Esophagus muscularis mucosa (tissue), 4 donors: ENCODE data around the gene F10. TPM values are rescaled to one million over a fixed set of nuclear protein-coding genes. Genes with fewer than 3 reads are reported as not detected.

Experiments used
- DNase-seq: peaks from one replicate; pipeline ENCODE4 v3.0.0-alpha.2; 2017; ENCODE audit errors: extremely low spot score
- H3K27ac ChIP-seq, 4 donors: fragments of 200-600 bp; sonication (generic); replicated peaks in 1 of 4; 1 replicate in 3 of 4; 2 replicates in 1 of 4; pipeline ENCODE4 v1.5.1; 2016 to 2019; ENCODE audit warnings: mild to moderate bottlenecking in 1 of 4
- H3K27me3 ChIP-seq, 4 donors: fragments of 200-600 bp; sonication (generic); one replicate each; pipeline versions ENCODE4 v1.5.1 to v1.6.0; 2016 to 2019
- H3K36me3 ChIP-seq, 4 donors: fragments of 200-600 bp; sonication (generic); one replicate each; pipeline ENCODE4 v1.5.1; 2016 to 2019
- H3K4me1 ChIP-seq, 4 donors: fragments of 200-600 bp; sonication (generic); one replicate each; pipeline ENCODE4 v1.5.1; 2016 to 2019
- H3K4me3 ChIP-seq, 4 donors: fragments of 200-600 bp; sonication (generic); 1 replicate in 2 of 4; 2 replicates in 2 of 4; pipeline ENCODE4 v1.5.1; 2016 to 2019; ENCODE audit warnings: mild to moderate bottlenecking in 4 of 4, moderate library complexity in 1 of 4
- H3K9me3 ChIP-seq, 4 donors: fragments of 200-600 bp; sonication (generic); 1 replicate in 3 of 4; 2 replicates in 1 of 4; pipeline ENCODE4 v1.5.1; 2016 to 2019
- CTCF ChIP-seq, 3 experiments: fragments of 200-600 bp in 2 of 3; fragments of 450-650 bp in 1 of 3; sonication (generic) in 2 of 3; IDR thresholded peaks; one replicate each; pipeline ENCODE4 v1.5.1; 2017 to 2019; ENCODE audit warnings: antibody characterized with exemption in 3 of 3, mild to moderate bottlenecking in 2 of 3, moderate library complexity in 1 of 3
- EP300 ChIP-seq: sonication (generic); formaldehyde crosslinking; IDR thresholded peaks from one replicate; pipeline ENCODE4 v1.6.1; 2017; ENCODE audit warnings: antibody characterized with exemption
- POLR2A ChIP-seq: fragments of 450-650 bp; IDR thresholded peaks from one replicate; pipeline ENCODE4 v1.6.1; 2017; ENCODE audit warnings: antibody characterized with exemption, moderate library complexity, mild to moderate bottlenecking, low read depth
- POLR2AphosphoS5 ChIP-seq, 2 donors: sonication (generic); formaldehyde crosslinking; IDR thresholded peaks; one replicate each; pipeline ENCODE4 v1.6.1; 2017; ENCODE audit warnings: antibody characterized with exemption in 2 of 2
- WGBS: methylation state at CpG from one replicate; pipeline ENCODE4 v1.1.5; 2018; 5-methylcytosine and 5-hydroxymethylcytosine counted together
- intact Hi-C: fragments of 100-400 bp; cut with DNase I; formaldehyde crosslinking; loops from one replicate; pipeline ENCODE4 v1.15.1; 2023
- total RNA-seq, 4 donors: library from RNA; depleted of rRNA; stranded (reverse); fragments of >200 nt; gene quantifications; one replicate each; pipeline versions ENCODE4 v1.1.0 to v1.2.1, GENCODE V29; 2016

F10 gene
- total RNA-seq, 4 donors from 2014 or later: 4.6 to 20.5 (median 11.7) TPM

GRCh38 chr13:113164492-113164891, 41.9 kb downstream of the F10 start:
- no peak for DNase-seq
- WGBS: 88% methylated on average over 5 of the region's 12 CpGs
- intact Hi-C loops: no loop called here
- H3K36me3 ChIP-seq: peaks cover 0 to 8% (median 0%) of the 10 kb centered on the region in 4 donors
- no peaks in the 10 kb centered on the region for H3K4me1 ChIP-seq
- H3K27ac ChIP-seq: no peak overlapping the region
- no peaks in the 10 kb centered on the region for H3K9me3 ChIP-seq
- H3K27me3 ChIP-seq: peaks cover 0 to 29% (median 10%) of the 10 kb centered on the region in 4 donors
- H3K4me3 ChIP-seq: no peak overlapping the region
- TF ChIP-seq EP300 (no peak), POLR2AphosphoS5 (IDR thresholded peaks at IDR 0.05) (no peak), CTCF (IDR thresholded peaks at IDR 0.05) (no peak), POLR2A (no peak)

DNA sequence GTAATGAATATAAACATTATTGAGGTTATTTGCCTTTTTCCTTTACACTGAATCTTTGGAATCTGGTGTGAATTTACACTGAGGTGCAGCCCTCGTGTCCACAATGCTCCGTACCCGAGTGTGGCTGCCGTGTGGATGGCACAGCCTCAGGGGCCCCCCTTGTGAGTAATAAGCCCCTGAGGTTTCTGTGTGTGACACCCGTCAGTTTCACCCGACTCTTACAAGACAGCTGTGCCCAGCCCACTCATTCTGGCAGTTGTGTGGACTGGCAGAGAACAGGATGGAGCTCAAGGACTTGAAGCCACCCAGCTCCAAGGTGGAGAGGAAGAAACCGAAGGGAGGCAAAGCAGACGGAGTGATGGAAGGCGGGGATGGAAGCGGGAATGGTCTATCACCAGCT, 43.7 kb downstream of the F10 start:
- no peak for DNase-seq
- peaks cover 0 to 3% (median 0%) of the 10 kb centered on the region in 4 donors for H3K4me1 ChIP-seq
- no peak overlapping the region for H3K4me3 ChIP-seq
- TF ChIP-seq EP300: no peak
- TF ChIP-seq POLR2AphosphoS5 (IDR thresholded peaks at IDR 0.05): no peak
- TF ChIP-seq CTCF (IDR thresholded peaks at IDR 0.05): no peak
- TF ChIP-seq POLR2A: no peak
- no peak overlapping the region for H3K27ac ChIP-seq
- peaks cover 0 to 22% (median 4%) of the 10 kb centered on the region in 4 donors for H3K36me3 ChIP-seq
- WGBS: 98% methylated on average over 10 of the region's 10 CpGs
- intact Hi-C loops: no loop called here
- peaks cover 0 to 19% (median 6%) of the 10 kb centered on the region in 4 donors for H3K27me3 ChIP-seq
- H3K9me3 ChIP-seq: no peaks in the 10 kb centered on the region

DNA sequence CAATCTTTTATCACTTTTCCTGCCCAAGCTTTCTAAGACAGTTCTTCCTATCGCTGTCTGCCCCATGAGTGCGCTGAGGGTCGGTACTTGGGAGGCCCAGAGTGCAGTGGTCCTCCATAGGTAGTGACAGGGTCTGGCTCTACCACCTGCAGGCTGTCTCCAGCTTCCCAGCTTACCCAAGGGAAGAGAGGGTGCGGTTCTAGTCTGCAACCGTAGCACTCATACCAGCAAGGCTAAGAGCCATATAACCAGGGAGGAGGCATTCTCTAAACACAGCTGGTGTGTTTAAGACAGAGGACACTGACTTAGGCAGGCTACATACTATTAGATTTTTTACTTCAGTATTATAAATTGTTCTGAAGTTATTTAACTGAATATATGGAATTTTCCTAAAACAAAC, 44.1 kb downstream of the F10 start:
- Histone ChIP-seq H3K9me3 (no peaks in the 10 kb centered on the region), H3K27ac (no peak overlapping the region), H3K27me3 (peaks cover 0 to 15% (median 5%) of the 10 kb centered on the region in 4 donors), H3K36me3 (peaks cover 0 to 26% (median 8%) of the 10 kb centered on the region in 4 donors), H3K4me1 (peaks cover 0 to 3% (median 0%) of the 10 kb centered on the region in 4 donors), H3K4me3 (no peak overlapping the region)
- intact Hi-C loops: no loop called here
- TF ChIP-seq EP300 (no peak), CTCF (IDR thresholded peaks at IDR 0.05) (no peak), POLR2AphosphoS5 (IDR thresholded peaks at IDR 0.05) (no peak), POLR2A (no peak)
- DNase-seq: no peak
- WGBS: 92% methylated on average over 5 of the region's 5 CpGs

GRCh38 chr13:113167155-113167554, 44.6 kb downstream of the F10 start:
- H3K27me3 ChIP-seq: peaks cover 0 to 15% (median 5%) of the 10 kb centered on the region in 4 donors
- H3K4me1 ChIP-seq: peaks cover 0 to 3% (median 0%) of the 10 kb centered on the region in 4 donors
- no peak overlapping the region for H3K4me3 ChIP-seq
- no peak for DNase-seq
- H3K36me3 ChIP-seq: peaks cover 0 to 30% (median 11%) of the 10 kb centered on the region in 4 donors
- TF ChIP-seq POLR2A (no peak), EP300 (no peak), POLR2AphosphoS5 (IDR thresholded peaks at IDR 0.05) (no peak), CTCF (IDR thresholded peaks at IDR 0.05) (no peak)
- no peaks in the 10 kb centered on the region for H3K9me3 ChIP-seq
- intact Hi-C loops: no loop called here
- H3K27ac ChIP-seq: no peak overlapping the region
- WGBS: 88% methylated on average over 10 of the region's 10 CpGs

- intact Hi-C loops: no loop called here
- Histone ChIP-seq H3K4me3 (no peak overlapping the region), H3K4me1 (peaks cover 0 to 3% (median 0%) of the 10 kb centered on the region in 4 donors), H3K27ac (no peak overlapping the region), H3K9me3 (no peaks in the 10 kb centered on the region), H3K27me3 (peaks cover 0 to 15% (median 5%) of the 10 kb centered on the region in 4 donors), H3K36me3 (peaks cover 0 to 35% (median 14%) of the 10 kb centered on the region in 4 donors)
- DNase-seq: no peak
- TF ChIP-seq CTCF (IDR thresholded peaks at IDR 0.05) (no peak), EP300 (no peak), POLR2A (no peak), POLR2AphosphoS5 (IDR thresholded peaks at IDR 0.05) (no peak)
- 95% methylated on average over 3 of the region's 3 CpGs for WGBS
Observed at GRCh38 chr13:113167575-113167974, 45.0 kb downstream of the F10 start.
